Fibroblast of skin of abdomen (primary cell): ENCODE measurements around the gene CASS4.
A peak's percentile ranks its signal among the peaks of the same experiment; 100 is the strongest.

ENCODE experiments used
- DNase-seq: peaks from one replicate; pipeline ENCODE4 v3.0.0-alpha.2; 2013

Gene CASS4

GRCh38 chr20:56424931-56425330 is 12.9 kb downstream of the CASS4 start:
- DNase-seq = no peak

- DNase-seq = no peak
These were observed 14.0 kb downstream of the CASS4 start for GRCh38 chr20:56426026-56426425.

- DNase-seq = no peak
These were observed 14.9 kb downstream of the CASS4 start for GRCh38 chr20:56426926-56427325.

- no peak for DNase-seq
These were observed 15.7 kb downstream of the CASS4 start for GRCh38 chr20:56427797-56428196.

- no peak for DNase-seq
These were observed 16.4 kb downstream of the CASS4 start for GRCh38 chr20:56428410-56428809.

GRCh38 chr20:56428881-56429280 is 16.8 kb downstream of the CASS4 start:
- DNase-seq = no peak

GRCh38 chr20:56429502-56429901 is 17.4 kb downstream of the CASS4 start:
- peak; percentile 73 for DNase-seq

GRCh38 chr20:56429941-56430340 is 17.9 kb downstream of the CASS4 start:
- no peak for DNase-seq

GRCh38 chr20:56430461-56430860 is 18.4 kb downstream of the CASS4 start:
- DNase-seq = no peak

- DNase-seq = no peak
These were observed 18.9 kb downstream of the CASS4 start for GRCh38 chr20:56430957-56431356.

- no peak for DNase-seq
These were observed 19.4 kb downstream of the CASS4 start for GRCh38 chr20:56431471-56431870.

- DNase-seq = peak; percentile 28
These were observed 21.3 kb downstream of the CASS4 start for GRCh38 chr20:56433221-56433879.

GRCh38 chr20:56433880-56434255 is 21.8 kb downstream of the CASS4 start:
- peak; percentile 66 for DNase-seq

- DNase-seq = no peak
These were observed 25.3 kb downstream of the CASS4 start for GRCh38 chr20:56437196-56437960.

GRCh38 chr20:56438284-56438683 is 26.2 kb downstream of the CASS4 start:
- DNase-seq = no peak

GRCh38 chr20:56439771-56440291 is 27.8 kb downstream of the CASS4 start:
- DNase-seq = peak; percentile 100

- DNase-seq = peak; percentile 30
These were observed 28.4 kb downstream of the CASS4 start for GRCh38 chr20:56440346-56441007.

- DNase-seq = no peak
These were observed 30.6 kb downstream of the CASS4 start for GRCh38 chr20:56442389-56443365.

- peak; percentile 16 for DNase-seq
These were observed 31.8 kb downstream of the CASS4 start for GRCh38 chr20:56443654-56444540.

- DNase-seq = no peak
These were observed 33.1 kb downstream of the CASS4 start for GRCh38 chr20:56445130-56445529.

GRCh38 chr20:56445540-56445939 is 33.5 kb downstream of the CASS4 start:
- DNase-seq = no peak
